ENCODE measurements around the gene GPR161. TPM values are rescaled to one million over a fixed set of nuclear protein-coding genes. Genes with fewer than 3 reads are reported as not detected.

The GPR161 gene
- total and polyA plus RNA-seq, 12 donors = 0.93 to 3.3 (median 2.3) TPM

- no peak overlapping the region for H3K27ac ChIP-seq
- ATAC-seq = no peak
- H3K27me3 ChIP-seq = no peaks in the 10 kb centered on the region
- no peaks in the 10 kb centered on the region for H3K9me3 ChIP-seq
- peaks cover 0 to 29% (median 0%) of the 10 kb centered on the region in 9 donors for H3K36me3 ChIP-seq
- intact Hi-C loops (cut with DNase I) = loop anchor here in 6 of 10 donors (2.0 to 10.0 kb wide), 10 partner anchors 59 to 369 kb away; partner anchors contain the start of genes DCAF6 (in 5 of the 6), MPC2 (in 5 of the 6) and MPZL1 (in 3 of the 6)
- peaks cover 2 to 68% (median 25%) of the 10 kb centered on the region in 9 donors for H3K4me1 ChIP-seq
- no peak for DNase-seq
- TF ChIP-seq, protein P1, sequence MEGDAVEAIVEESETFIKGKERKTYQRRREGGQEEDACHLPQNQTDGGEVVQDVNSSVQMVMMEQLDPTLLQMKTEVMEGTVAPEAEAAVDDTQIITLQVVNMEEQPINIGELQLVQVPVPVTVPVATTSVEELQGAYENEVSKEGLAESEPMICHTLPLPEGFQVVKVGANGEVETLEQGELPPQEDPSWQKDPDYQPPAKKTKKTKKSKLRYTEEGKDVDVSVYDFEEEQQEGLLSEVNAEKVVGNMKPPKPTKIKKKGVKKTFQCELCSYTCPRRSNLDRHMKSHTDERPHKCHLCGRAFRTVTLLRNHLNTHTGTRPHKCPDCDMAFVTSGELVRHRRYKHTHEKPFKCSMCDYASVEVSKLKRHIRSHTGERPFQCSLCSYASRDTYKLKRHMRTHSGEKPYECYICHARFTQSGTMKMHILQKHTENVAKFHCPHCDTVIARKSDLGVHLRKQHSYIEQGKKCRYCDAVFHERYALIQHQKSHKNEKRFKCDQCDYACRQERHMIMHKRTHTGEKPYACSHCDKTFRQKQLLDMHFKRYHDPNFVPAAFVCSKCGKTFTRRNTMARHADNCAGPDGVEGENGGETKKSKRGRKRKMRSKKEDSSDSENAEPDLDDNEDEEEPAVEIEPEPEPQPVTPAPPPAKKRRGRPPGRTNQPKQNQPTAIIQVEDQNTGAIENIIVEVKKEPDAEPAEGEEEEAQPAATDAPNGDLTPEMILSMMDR (IDR thresholded peaks at IDR 0.05) = no peak
- 82 to 87% methylated on average over 7 of the region's 7 CpGs for WGBS, 2 donors
- no peak overlapping the region for H3K4me3 ChIP-seq
These were observed 53.0 kb downstream of the GPR161 start for GRCh38 chr1:168083456-168084325.

DNA sequence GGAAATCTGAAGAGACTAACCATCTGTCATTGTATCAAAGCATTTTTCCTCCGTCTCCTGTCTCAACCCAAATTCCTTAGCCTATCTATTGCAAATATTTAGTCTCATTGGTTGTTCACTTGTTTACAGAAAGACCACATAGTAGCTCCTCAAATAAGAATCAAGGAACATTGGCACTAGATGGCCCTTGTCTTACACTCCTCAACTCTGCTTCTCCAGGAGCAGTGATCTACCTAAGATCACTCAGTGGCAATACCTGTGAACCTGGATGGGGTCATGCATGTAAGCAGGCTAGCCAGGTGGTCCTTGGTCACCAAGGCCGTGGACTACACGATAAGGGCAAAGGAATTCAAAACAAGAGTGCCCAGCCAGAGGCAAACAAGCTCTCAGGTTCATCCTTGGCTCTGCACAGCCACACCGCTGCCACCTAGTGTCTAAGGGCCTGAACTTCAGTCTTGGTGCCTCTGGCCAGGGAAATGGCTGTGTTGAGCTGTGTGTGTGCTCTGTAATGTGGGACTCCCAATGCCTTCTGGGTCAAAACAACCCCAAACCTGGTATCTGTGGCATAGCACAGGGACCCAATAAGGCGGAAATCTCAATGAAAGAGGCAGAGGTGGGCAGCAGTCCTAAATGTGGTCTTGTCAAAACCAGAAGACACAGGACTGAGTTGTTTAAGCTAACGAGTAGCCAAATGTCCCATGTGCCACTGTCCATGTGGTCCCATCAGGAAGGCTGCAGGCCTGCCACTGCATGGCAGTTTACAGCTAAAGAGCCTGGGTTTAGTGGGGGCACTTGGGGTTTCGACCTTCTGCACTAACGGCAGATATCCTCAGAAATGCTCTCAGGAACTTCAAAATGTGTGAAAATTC, 54.5 kb downstream of the GPR161 start:
- peak; percentile 36 to 75 (median 64) for ATAC-seq
- TF ChIP-seq, protein P1 (IDR thresholded peaks at IDR 0.05) = peak; percentile 74 to 93 (median 87)
- Histone ChIP-seq H3K27ac (peak overlapping the region in 4 of 10 donors; percentile 55 to 73 (median 63)), H3K9me3 (no peaks in the 10 kb centered on the region), H3K27me3 (no peaks in the 10 kb centered on the region), H3K4me3 (no peak overlapping the region), H3K36me3 (peaks cover 0 to 38% (median 0%) of the 10 kb centered on the region in 9 donors), H3K4me1 (peaks cover 2 to 68% (median 25%) of the 10 kb centered on the region in 9 donors)
- peak; percentile 55 to 65 for DNase-seq
- intact Hi-C loops (cut with DNase I) = loop anchor here in 6 of 10 donors (5.0 to 10.0 kb wide), 9 partner anchors 60 to 367 kb away; partner anchors contain the start of genes DCAF6 (in 5 of the 6), MPC2 (in 5 of the 6) and MPZL1 (in 3 of the 6)
- 54 to 55% methylated on average over 8 of the region's 8 CpGs for WGBS, 2 donors

GRCh38 chr1:168081373-168082007, 55.2 kb downstream of the GPR161 start:
- Histone ChIP-seq H3K9me3 (no peaks in the 10 kb centered on the region), H3K4me3 (no peak overlapping the region), H3K27ac (peak overlapping the region in 5 of 10 donors; percentile 36 to 73 (median 67)), H3K27me3 (no peaks in the 10 kb centered on the region), H3K4me1 (peaks cover 2 to 64% (median 25%) of the 10 kb centered on the region in 9 donors), H3K36me3 (peaks cover 0 to 42% (median 7%) of the 10 kb centered on the region in 9 donors)
- WGBS, 2 donors = 77 to 81% methylated on average over 4 of the region's 4 CpGs
- ATAC-seq (peak in 1 of 8 donors; percentile 51), DNase-seq (no peak)
- TF ChIP-seq, protein P1 (IDR thresholded peaks at IDR 0.05) = no peak
- intact Hi-C loops (cut with DNase I) = loop anchor here in 6 of 10 donors (5.0 to 10.0 kb wide), 9 partner anchors 61 to 367 kb away; partner anchors contain the start of genes DCAF6 (in 5 of the 6), MPC2 (in 5 of the 6) and MPZL1 (in 3 of the 6)

Data from heart right ventricle (tissue), 16 donors.